ENCODE data around the gene SLC4A8.

Gene SLC4A8

GRCh38 chr12:51424662-51425539, at the start of gene SLC4A8:
Gene SLC4A8, plus strand, starts transcription at chr12:51424831. Its CDS starts 157 bp downstream, at chr12:51424988.
- DNase-seq (ENCODE audit: low spot score), result peak; percentile 100

GRCh38 chr12:51374856-51375255, 49.8 kb upstream of the SLC4A8 start:
- DNase-seq (ENCODE audit: low spot score), result no peak

GRCh38 chr12:51377099-51377984, 47.3 kb upstream of the SLC4A8 start:
- DNase-seq (ENCODE audit: low spot score), result no peak

GRCh38 chr12:51378749-51379148, 45.9 kb upstream of the SLC4A8 start:
- DNase-seq (ENCODE audit: low spot score), result no peak

- DNase-seq (ENCODE audit: low spot score), result no peak
Observed at GRCh38 chr12:51379571-51379970, 45.1 kb upstream of the SLC4A8 start.

- no peak for DNase-seq (ENCODE audit: low spot score)
Observed at GRCh38 chr12:51381226-51382079, 43.2 kb upstream of the SLC4A8 start.

- DNase-seq (ENCODE audit: low spot score), result no peak
Observed at GRCh38 chr12:51382173-51382572, 42.5 kb upstream of the SLC4A8 start.

- DNase-seq (ENCODE audit: low spot score), result no peak
Observed at GRCh38 chr12:51383269-51383905, 41.2 kb upstream of the SLC4A8 start.

GRCh38 chr12:51386351-51386750, 38.3 kb upstream of the SLC4A8 start:
- peak; percentile 35 for DNase-seq (ENCODE audit: low spot score)

- DNase-seq (ENCODE audit: low spot score), result no peak
Observed at GRCh38 chr12:51388069-51388799, 36.4 kb upstream of the SLC4A8 start.

GRCh38 chr12:51388846-51389245, 35.8 kb upstream of the SLC4A8 start:
- no peak for DNase-seq (ENCODE audit: low spot score)

- DNase-seq (ENCODE audit: low spot score), result no peak
Observed at GRCh38 chr12:51389302-51389999, 35.2 kb upstream of the SLC4A8 start.

GRCh38 chr12:51390457-51390856, 34.2 kb upstream of the SLC4A8 start:
- DNase-seq (ENCODE audit: low spot score), result no peak

GRCh38 chr12:51390891-51391282, 33.7 kb upstream of the SLC4A8 start:
- peak; percentile 18 for DNase-seq (ENCODE audit: low spot score)

- peak; percentile 89 for DNase-seq (ENCODE audit: low spot score)
Observed at GRCh38 chr12:51391283-51392123, 33.1 kb upstream of the SLC4A8 start, which contains the start of gene GALNT6. Gene GALNT6, minus strand, starts transcription at chr12:51391406. Its CDS starts 11,625 bp downstream, at chr12:51379781.

- DNase-seq (ENCODE audit: low spot score), result peak; percentile 62
Observed at GRCh38 chr12:51392556-51393237, 31.9 kb upstream of the SLC4A8 start.

GRCh38 chr12:51393676-51394545, 30.7 kb upstream of the SLC4A8 start:
- peak; percentile 1 for DNase-seq (ENCODE audit: low spot score)
